IMR-90 (cell line): ENCODE results near the gene ANKRD27.

Experiments
- BHLHE40 ChIP-seq: fragments of 150-350 bp; IDR thresholded peaks from 2 replicates; pipeline ENCODE4 v1.6.1; 2016; ENCODE audit warnings: mild to moderate bottlenecking, low read depth, low read length
- CHD1 ChIP-seq: IDR thresholded peaks from 2 replicates; pipeline ENCODE4 v1.6.1; 2012; ENCODE audit warnings: low read depth, low read length, improper control_type of control experiment
- CTCF ChIP-seq: conservative IDR thresholded peaks from 2 replicates; pipeline ENCODE4 v1.5.1; 2012; ENCODE audit warnings: mild to moderate bottlenecking, low read depth, low read length, improper control_type of control experiment
- FOS ChIP-seq: fragments of 150-350 bp; IDR thresholded peaks from 2 replicates; pipeline ENCODE4 v1.6.1; 2016; ENCODE audit warnings: low read depth, low read length
- MAFK ChIP-seq: IDR thresholded peaks from 2 replicates; pipeline ENCODE4 v1.6.1; 2012; ENCODE audit warnings: low read depth, low read length, improper control_type of control experiment
- NFE2L2 ChIP-seq: fragments of 150-350 bp; IDR thresholded peaks from 2 replicates; pipeline ENCODE4 v1.6.1; 2016; ENCODE audit warnings: low read depth, mild to moderate bottlenecking, low read length
- POLR2A ChIP-seq: IDR thresholded peaks from 2 replicates; pipeline ENCODE4 v1.6.1; 2012; ENCODE audit warnings: mild to moderate bottlenecking, low read depth, low read length
- RCOR1 ChIP-seq: IDR thresholded peaks from 2 replicates; pipeline ENCODE4 v1.6.1; 2012; ENCODE audit warnings: mild to moderate bottlenecking, low read length, improper control_type of control experiment; ENCODE audit not compliant: insufficient replicate concordance
- RFX5 ChIP-seq: IDR thresholded peaks from 2 replicates; pipeline ENCODE4 v1.8.0; 2012; ENCODE audit warnings: low read depth, mild to moderate bottlenecking, low read length, moderate library complexity
- SMC3 ChIP-seq: fragments of 150-350 bp; IDR thresholded peaks from 2 replicates; pipeline ENCODE4 v1.6.1; 2016; ENCODE audit warnings: low read depth, mild to moderate bottlenecking, antibody characterized with exemption, low read length, moderate library complexity
- USF2 ChIP-seq: fragments of 150-350 bp; IDR thresholded peaks from 2 replicates; pipeline ENCODE4 v1.6.1; 2017; ENCODE audit warnings: mild to moderate bottlenecking, antibody characterized with exemption, low read length, low read depth

GRCh38 chr19:32619051-32619685 is 55.8 kb downstream of the ANKRD27 start:
- TF ChIP-seq POLR2A (no peak), MAFK (no peak), USF2 (no peak), CTCF (no peak), SMC3 (no peak), NFE2L2 (no peak), FOS (no peak), RFX5 (no peak), CHD1 (no peak), BHLHE40 (no peak), RCOR1 (no peak)
